Vagina (tissue), 2 donors: ENCODE measurements around the gene CLEC12A. TPM values are rescaled to one million over a fixed set of nuclear protein-coding genes. Genes with fewer than 3 reads are reported as not detected.

Source experiments
- DNase-seq, 2 donors: peaks; one replicate each; pipeline ENCODE4 v3.0.0-alpha.2; 2017; ENCODE audit errors: extremely low spot score in 2 of 2
- H3K27ac ChIP-seq: fragments of 200-600 bp; sonication (generic); one replicate; pipeline ENCODE4 v1.5.1; 2019
- H3K27me3 ChIP-seq: fragments of 200-600 bp; sonication (generic); one replicate; pipeline ENCODE4 v1.5.1; 2019
- H3K36me3 ChIP-seq, 2 donors: fragments of 200-600 bp; sonication (generic); one replicate each; pipeline ENCODE4 v1.5.1; 2017 to 2019
- H3K4me1 ChIP-seq: fragments of 200-600 bp; sonication (generic); one replicate; pipeline ENCODE4 v1.5.1; 2019
- H3K4me3 ChIP-seq, 2 donors: fragments of 200-600 bp; sonication (generic); 1 replicate in 1 of 2; 2 replicates in 1 of 2; pipeline ENCODE4 v1.5.1; 2016 to 2019
- H3K9me3 ChIP-seq: fragments of 200-600 bp; sonication (generic); one replicate; pipeline ENCODE4 v1.5.1; 2019
- CTCF ChIP-seq, 3 experiments: fragments of 450-650 bp in 2 of 3; fragments of 200-600 bp in 1 of 3; sonication (generic) in 1 of 3; IDR thresholded peaks; one replicate each; pipeline ENCODE4 v1.5.1; 2017 to 2019; ENCODE audit warnings: antibody characterized with exemption in 3 of 3, mild to moderate bottlenecking in 2 of 3, moderate library complexity in 2 of 3
- POLR2A ChIP-seq, 2 donors: fragments of 450-650 bp; IDR thresholded peaks; one replicate each; pipeline ENCODE4 v1.6.1; 2017; ENCODE audit warnings: antibody characterized with exemption in 2 of 2, mild to moderate bottlenecking in 2 of 2, moderate library complexity in 2 of 2
- POLR2AphosphoS5 ChIP-seq, 2 donors: sonication (generic); formaldehyde crosslinking; IDR thresholded peaks; one replicate each; pipeline ENCODE4 v1.9.0; 2017; ENCODE audit warnings: antibody characterized with exemption in 2 of 2, mild to moderate bottlenecking in 2 of 2, low read depth in 1 of 2; ENCODE audit not compliant: insufficient read depth in 1 of 2
- intact Hi-C: fragments of 100-400 bp; cut with DNase I; formaldehyde crosslinking; loops from one replicate; pipeline ENCODE4 v1.15.1; 2023
- total RNA-seq: library from RNA; depleted of rRNA; stranded (reverse); fragments of >200 nt; gene quantifications from one replicate; pipeline ENCODE4 v1.2.3, GENCODE V29; 2016

The CLEC12A gene
- total RNA-seq, 1 donor from 2014 or later: not detected

GRCh38 chr12:9940375-9940774, 30.8 kb upstream of the CLEC12A start:
- no peak for DNase-seq
- H3K36me3 ChIP-seq: no peaks in the 10 kb centered on the region
- H3K27ac ChIP-seq: no peak overlapping the region
- intact Hi-C loops: no loop called here
- TF ChIP-seq POLR2AphosphoS5 (IDR thresholded peaks at IDR 0.05; ENCODE audit: insufficient read depth in 1 of 2, low read depth in 1 of 2) (no peak), POLR2A (IDR thresholded peaks at IDR 0.05) (no peak), CTCF (IDR thresholded peaks at IDR 0.05) (no peak)
- no peaks in the 10 kb centered on the region for H3K27me3 ChIP-seq
- H3K4me3 ChIP-seq: no peak overlapping the region
- H3K4me1 ChIP-seq: no peaks in the 10 kb centered on the region
- no peaks in the 10 kb centered on the region for H3K9me3 ChIP-seq

DNA sequence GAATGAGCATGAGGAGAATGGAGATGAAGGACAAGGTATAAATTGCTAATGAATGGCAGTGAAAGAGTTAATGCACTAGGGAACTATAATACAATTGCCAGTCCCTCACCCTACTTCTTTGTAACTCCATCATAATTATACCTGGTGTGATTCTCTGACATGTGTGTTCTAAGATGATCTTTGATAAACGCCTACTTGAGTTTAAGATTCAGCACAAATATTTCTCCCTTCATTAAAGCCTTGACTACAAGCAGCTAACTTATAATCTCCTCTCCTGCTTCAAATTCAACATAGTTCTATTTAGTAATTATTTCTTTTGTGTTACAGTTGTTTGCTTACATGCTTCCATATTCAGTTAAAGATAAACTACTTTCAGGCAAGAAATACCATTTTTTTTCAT, 29.4 kb upstream of the CLEC12A start:
- no peaks in the 10 kb centered on the region for H3K9me3 ChIP-seq
- TF ChIP-seq POLR2AphosphoS5 (IDR thresholded peaks at IDR 0.05; ENCODE audit: insufficient read depth in 1 of 2, low read depth in 1 of 2) (no peak), CTCF (IDR thresholded peaks at IDR 0.05) (no peak), POLR2A (IDR thresholded peaks at IDR 0.05) (no peak)
- H3K4me1 ChIP-seq: no peaks in the 10 kb centered on the region
- no peaks in the 10 kb centered on the region for H3K36me3 ChIP-seq
- intact Hi-C loops: no loop called here
- DNase-seq: no peak
- no peak overlapping the region for H3K27ac ChIP-seq
- H3K4me3 ChIP-seq: no peak overlapping the region
- no peaks in the 10 kb centered on the region for H3K27me3 ChIP-seq

- Histone ChIP-seq H3K9me3 (no peaks in the 10 kb centered on the region), H3K27me3 (no peaks in the 10 kb centered on the region), H3K36me3 (no peaks in the 10 kb centered on the region), H3K4me1 (no peaks in the 10 kb centered on the region), H3K27ac (no peak overlapping the region), H3K4me3 (peak overlapping the region in 1 of 2 donors; percentile 17)
- intact Hi-C loops: no loop called here
- TF ChIP-seq POLR2A (IDR thresholded peaks at IDR 0.05) (no peak), CTCF (IDR thresholded peaks at IDR 0.05) (no peak), POLR2AphosphoS5 (IDR thresholded peaks at IDR 0.05; ENCODE audit: insufficient read depth in 1 of 2, low read depth in 1 of 2) (no peak)
- no peak for DNase-seq
These were observed 28.0 kb upstream of the CLEC12A start for GRCh38 chr12:9943240-9943639.

DNA sequence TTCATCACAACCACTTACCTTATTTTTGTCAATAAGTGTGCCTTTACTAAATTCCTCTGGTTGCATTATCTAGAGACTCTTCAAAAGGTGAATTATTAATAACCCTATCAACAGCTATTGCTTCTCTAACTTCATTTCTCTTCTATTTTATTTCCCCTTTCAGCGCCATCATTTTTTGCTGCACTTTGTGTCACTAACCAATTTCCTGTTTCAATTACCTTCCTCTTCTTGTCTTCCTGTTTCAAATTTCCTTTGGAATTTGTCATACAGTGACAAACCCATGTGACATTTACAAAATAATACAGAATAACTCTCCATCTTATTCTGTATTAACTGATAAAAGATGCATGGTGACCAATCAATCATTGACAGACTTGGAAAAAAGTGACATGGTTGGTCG, 26.8 kb upstream of the CLEC12A start:
- DNase-seq: no peak
- Histone ChIP-seq H3K4me3 (no peak overlapping the region), H3K4me1 (no peaks in the 10 kb centered on the region), H3K9me3 (no peaks in the 10 kb centered on the region), H3K27me3 (no peaks in the 10 kb centered on the region), H3K36me3 (no peaks in the 10 kb centered on the region), H3K27ac (no peak overlapping the region)
- intact Hi-C loops: no loop called here
- no peak for TF ChIP-seq CTCF (IDR thresholded peaks at IDR 0.05)
- no peak for TF ChIP-seq POLR2AphosphoS5 (IDR thresholded peaks at IDR 0.05; ENCODE audit: insufficient read depth in 1 of 2, low read depth in 1 of 2)
- no peak for TF ChIP-seq POLR2A (IDR thresholded peaks at IDR 0.05)

GRCh38 chr12:9947674-9948073, 23.5 kb upstream of the CLEC12A start:
- DNase-seq: no peak
- H3K27ac ChIP-seq: no peak overlapping the region
- no peaks in the 10 kb centered on the region for H3K4me1 ChIP-seq
- no peaks in the 10 kb centered on the region for H3K36me3 ChIP-seq
- intact Hi-C loops: no loop called here
- no peaks in the 10 kb centered on the region for H3K9me3 ChIP-seq
- no peak overlapping the region for H3K4me3 ChIP-seq
- no peaks in the 10 kb centered on the region for H3K27me3 ChIP-seq
- TF ChIP-seq CTCF (IDR thresholded peaks at IDR 0.05) (no peak), POLR2AphosphoS5 (IDR thresholded peaks at IDR 0.05; ENCODE audit: insufficient read depth in 1 of 2, low read depth in 1 of 2) (no peak), POLR2A (IDR thresholded peaks at IDR 0.05) (no peak)
